GM10266 (cell line): Measurements from ENCODE around the gene ASPHD1.

Source experiments
- DNase-seq: peaks from one replicate; pipeline ENCODE4 v3.0.0; 2012; ENCODE audit errors: extremely low spot score
- CTCF ChIP-seq: IDR thresholded peaks from 2 replicates; pipeline ENCODE4 v1.5.1; 2012; ENCODE audit warnings: mild to moderate bottlenecking, low read depth; ENCODE audit not compliant: control insufficient read depth, insufficient read depth; ENCODE audit errors: missing control alignments

The ASPHD1 gene

GRCh38 chr16:29871822-29872546, 28.3 kb upstream of the ASPHD1 start:
- TF ChIP-seq CTCF = no peak
- no peak for DNase-seq

GRCh38 chr16:29873319-29873718, 27.0 kb upstream of the ASPHD1 start:
- no peak for TF ChIP-seq CTCF
- no peak for DNase-seq

GRCh38 chr16:29875206-29875605, 25.1 kb upstream of the ASPHD1 start:
- TF ChIP-seq CTCF = no peak
- DNase-seq = no peak

GRCh38 chr16:29876217-29876593, 24.1 kb upstream of the ASPHD1 start:
- no peak for TF ChIP-seq CTCF
- no peak for DNase-seq

- no peak for DNase-seq
- no peak for TF ChIP-seq CTCF
Observed at GRCh38 chr16:29876594-29877249, 23.6 kb upstream of the ASPHD1 start.

- DNase-seq = peak; percentile 75
- TF ChIP-seq CTCF = no peak
Observed at GRCh38 chr16:29877266-29877961, 22.9 kb upstream of the ASPHD1 start.

- no peak for DNase-seq
- TF ChIP-seq CTCF = no peak
Observed at GRCh38 chr16:29878172-29878571, 22.1 kb upstream of the ASPHD1 start.
